Esophagus (tissue), 2 donors: Measurements from ENCODE around the gene FATE1. TPM values are rescaled to one million over a fixed set of nuclear protein-coding genes. Genes with fewer than 3 reads are reported as not detected.

Experiments used
- H3K27ac ChIP-seq, 2 donors: one replicate each; pipeline ENCODE4 v1.5.1; 2013; ENCODE audit warnings: low read depth in 2 of 2, mild to moderate bottlenecking in 2 of 2, inconsistent platforms in 1 of 2, low read length in 1 of 2, moderate library complexity in 1 of 2
- H3K27me3 ChIP-seq, 2 donors: one replicate each; pipeline ENCODE4 v1.6.1; 2013; ENCODE audit warnings: low read length in 2 of 2, control low read depth in 1 of 2, mild to moderate bottlenecking in 1 of 2; ENCODE audit not compliant: insufficient read depth in 2 of 2, control insufficient read depth in 1 of 2
- H3K36me3 ChIP-seq, 2 donors: one replicate each; pipeline ENCODE4 v1.6.1; 2013; ENCODE audit warnings: low read length in 1 of 2; ENCODE audit not compliant: control insufficient read depth in 2 of 2, insufficient read depth in 2 of 2
- H3K4me1 ChIP-seq, 2 donors: one replicate each; pipeline ENCODE4 v1.6.1; 2013; ENCODE audit warnings: low read length in 1 of 2; ENCODE audit not compliant: control insufficient read depth in 2 of 2, insufficient read depth in 2 of 2
- H3K4me3 ChIP-seq, 2 donors: one replicate each; pipeline ENCODE4 v1.5.1; 2013; ENCODE audit warnings: low read length in 2 of 2, mild to moderate bottlenecking in 2 of 2, low read depth in 1 of 2, moderate library complexity in 1 of 2
- H3K9me3 ChIP-seq, 2 donors: one replicate each; pipeline ENCODE4 v1.6.1; 2013; ENCODE audit warnings: mild to moderate bottlenecking in 2 of 2, low read depth in 1 of 2, low read length in 1 of 2, moderate library complexity in 1 of 2; ENCODE audit not compliant: control insufficient read depth in 2 of 2, insufficient read depth in 1 of 2
- WGBS, 2 donors: extraction: QIAGEN DNeasy Blood & Tissue Kit; methylation state at CpG; one replicate each; pipeline ENCODE4 v1.1.7; 2013; 5-methylcytosine and 5-hydroxymethylcytosine counted together
- polyA plus RNA-seq, 2 donors: library from polyadenylated mRNA; stranded (reverse); fragments of 200-250 nt; gene quantifications; one replicate each; pipeline ENCODE4 v1.2.3, GENCODE V29; 2013
- donor health status: healthy with polysubstance abuse.
- donor health status: Bipolar disorder and iron deficiency.

Gene FATE1
- polyA plus RNA-seq, 2 donors = not detected

DNA sequence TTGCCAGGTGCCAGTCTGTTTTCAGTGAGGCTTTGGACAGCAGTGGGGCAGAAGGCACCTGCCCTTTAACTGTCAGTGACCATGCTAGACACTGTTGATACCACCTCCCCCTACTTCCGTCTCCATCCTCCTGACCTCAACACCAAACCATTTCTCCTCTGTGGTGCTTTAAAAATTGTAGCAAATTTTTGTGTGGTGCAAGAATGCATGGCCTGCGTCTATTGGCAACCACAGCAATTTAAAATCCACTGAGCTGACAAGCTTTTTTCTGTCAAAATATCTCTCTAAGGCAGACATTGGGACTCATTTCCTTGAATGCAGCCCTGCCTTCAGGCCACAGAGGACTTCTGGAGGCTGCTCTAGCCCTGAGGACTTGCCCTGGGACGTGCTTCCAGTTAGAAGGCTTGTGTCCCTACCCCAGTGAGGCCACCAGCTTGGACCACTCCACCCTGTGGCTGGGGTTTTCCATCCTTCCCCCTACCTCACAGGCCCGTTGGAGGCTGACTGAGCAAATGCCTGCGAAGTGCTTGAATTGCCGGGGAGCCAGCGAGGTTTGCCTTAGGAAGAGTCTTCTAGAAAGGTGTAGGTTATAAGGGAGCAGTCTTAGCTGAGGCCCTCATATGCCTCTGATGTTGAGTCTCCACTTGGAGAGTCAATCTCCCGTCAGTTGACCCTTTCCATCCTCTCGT, 13.7 kb upstream of the FATE1 start:
- no peaks in the 10 kb centered on the region for H3K27me3 ChIP-seq

GRCh38 chrX:151702741-151703340, 13.0 kb upstream of the FATE1 start:
- no peak overlapping the region for H3K27ac ChIP-seq
- H3K27me3 ChIP-seq = no peaks in the 10 kb centered on the region
- no peaks in the 10 kb centered on the region for H3K4me1 ChIP-seq
- H3K4me3 ChIP-seq = no peak overlapping the region
- H3K36me3 ChIP-seq = no peaks in the 10 kb centered on the region
- no peaks in the 10 kb centered on the region for H3K9me3 ChIP-seq
- WGBS, 2 donors = 54 to 72% methylated on average over 7 of the region's 7 CpGs

More for the DNA sequence above, 13.7 kb upstream of the FATE1 start:
- H3K4me3 ChIP-seq = no peak overlapping the region
- H3K4me1 ChIP-seq = no peaks in the 10 kb centered on the region
- H3K9me3 ChIP-seq = no peaks in the 10 kb centered on the region
- WGBS, 2 donors = 75 to 91% methylated on average over 9 of the region's 9 CpGs
- no peak overlapping the region for H3K27ac ChIP-seq
- no peaks in the 10 kb centered on the region for H3K36me3 ChIP-seq

GRCh38 chrX:151703487-151703886, 12.3 kb upstream of the FATE1 start:
- no peaks in the 10 kb centered on the region for H3K36me3 ChIP-seq
- WGBS, 2 donors = 21 to 38% methylated on average over 7 of the region's 7 CpGs
- H3K4me3 ChIP-seq = no peak overlapping the region
- H3K4me1 ChIP-seq = no peaks in the 10 kb centered on the region
- H3K27me3 ChIP-seq = no peaks in the 10 kb centered on the region
- no peaks in the 10 kb centered on the region for H3K9me3 ChIP-seq
- no peak overlapping the region for H3K27ac ChIP-seq

GRCh38 chrX:151704041-151704663, 11.7 kb upstream of the FATE1 start:
- H3K9me3 ChIP-seq = no peaks in the 10 kb centered on the region
- H3K4me3 ChIP-seq = no peak overlapping the region
- H3K36me3 ChIP-seq = no peaks in the 10 kb centered on the region
- WGBS, 2 donors = 37 to 60% methylated on average over 13 of the region's 13 CpGs
- no peaks in the 10 kb centered on the region for H3K27me3 ChIP-seq
- H3K4me1 ChIP-seq = no peaks in the 10 kb centered on the region
- no peak overlapping the region for H3K27ac ChIP-seq

DNA sequence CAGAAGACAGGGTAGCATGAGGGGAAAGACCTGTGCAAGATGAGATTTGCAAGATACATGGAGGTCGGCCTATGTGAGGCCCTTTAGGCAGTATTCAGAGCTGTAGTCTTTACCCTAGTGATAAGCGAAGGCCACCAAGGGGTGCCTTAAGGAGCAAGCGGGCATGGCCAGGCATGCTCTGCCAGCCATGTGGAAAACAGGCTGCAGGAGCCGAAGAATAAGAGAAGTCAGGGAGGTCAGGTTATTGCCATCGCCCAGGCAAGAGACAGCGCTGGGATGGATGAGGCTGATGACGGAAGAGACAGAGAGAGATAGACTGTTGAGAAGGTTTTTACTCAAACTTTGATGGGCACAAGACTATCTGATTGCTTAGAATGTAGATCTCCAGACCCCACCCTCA, 7.0 kb upstream of the FATE1 start:
- Histone ChIP-seq H3K27me3 (peaks cover 0 to 4% of the 10 kb centered on the region in 2 donors), H3K4me1 (no peaks in the 10 kb centered on the region), H3K27ac (no peak overlapping the region), H3K4me3 (no peak overlapping the region), H3K9me3 (no peaks in the 10 kb centered on the region), H3K36me3 (no peaks in the 10 kb centered on the region)
- 72 to 84% methylated on average over 7 of the region's 7 CpGs for WGBS, 2 donors

DNA sequence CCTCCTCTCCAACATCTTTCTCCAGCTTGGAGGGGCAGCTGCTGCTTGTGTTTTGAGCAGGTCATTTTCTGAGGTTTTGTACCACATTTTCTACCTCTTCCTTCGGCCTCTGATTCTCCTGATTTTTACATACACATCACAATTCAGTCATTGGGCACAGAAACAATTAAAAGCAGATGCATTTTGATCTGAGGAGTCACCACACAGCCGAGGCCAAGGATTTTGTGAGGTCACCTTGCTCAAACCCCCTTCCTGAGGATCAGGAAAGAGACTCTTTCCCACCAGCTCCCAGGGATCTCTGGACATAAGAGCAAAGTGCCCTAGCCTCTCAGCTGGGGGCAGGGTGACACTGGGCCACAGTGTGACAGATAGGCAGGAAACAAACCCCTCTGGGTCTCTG, 5.4 kb upstream of the FATE1 start:
- H3K27me3 ChIP-seq = peaks cover 0 to 4% of the 10 kb centered on the region in 2 donors
- 55 to 74% methylated on average over 2 of the region's 2 CpGs for WGBS, 2 donors
- H3K36me3 ChIP-seq = no peaks in the 10 kb centered on the region
- H3K9me3 ChIP-seq = no peaks in the 10 kb centered on the region
- H3K4me1 ChIP-seq = no peaks in the 10 kb centered on the region
- no peak overlapping the region for H3K4me3 ChIP-seq
- H3K27ac ChIP-seq = no peak overlapping the region

DNA sequence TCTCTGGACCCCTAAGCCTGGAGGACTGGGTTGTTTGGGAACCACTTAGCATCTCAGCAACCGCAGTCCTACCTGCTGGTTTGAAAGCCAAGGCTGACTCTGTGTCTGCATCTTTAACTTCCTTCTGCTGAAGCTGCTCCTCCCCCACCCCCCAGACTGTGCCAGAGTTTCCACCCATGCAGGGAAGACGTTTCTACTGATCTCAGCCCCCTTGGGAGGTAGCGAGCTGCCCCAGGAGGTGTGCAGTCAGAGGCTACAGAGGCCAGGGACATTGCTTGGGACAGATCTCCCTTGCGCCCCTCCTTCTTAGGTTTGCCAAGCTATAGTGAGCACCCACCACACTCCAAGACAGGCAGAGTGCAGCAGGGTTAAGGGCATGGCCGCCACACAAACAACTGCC, 4.7 kb upstream of the FATE1 start:
- no peak overlapping the region for H3K27ac ChIP-seq
- WGBS, 2 donors = 56 to 69% methylated on average over 5 of the region's 5 CpGs
- no peak overlapping the region for H3K4me3 ChIP-seq
- peaks cover 0 to 4% of the 10 kb centered on the region in 2 donors for H3K27me3 ChIP-seq
- H3K36me3 ChIP-seq = no peaks in the 10 kb centered on the region
- no peaks in the 10 kb centered on the region for H3K9me3 ChIP-seq
- no peaks in the 10 kb centered on the region for H3K4me1 ChIP-seq

DNA sequence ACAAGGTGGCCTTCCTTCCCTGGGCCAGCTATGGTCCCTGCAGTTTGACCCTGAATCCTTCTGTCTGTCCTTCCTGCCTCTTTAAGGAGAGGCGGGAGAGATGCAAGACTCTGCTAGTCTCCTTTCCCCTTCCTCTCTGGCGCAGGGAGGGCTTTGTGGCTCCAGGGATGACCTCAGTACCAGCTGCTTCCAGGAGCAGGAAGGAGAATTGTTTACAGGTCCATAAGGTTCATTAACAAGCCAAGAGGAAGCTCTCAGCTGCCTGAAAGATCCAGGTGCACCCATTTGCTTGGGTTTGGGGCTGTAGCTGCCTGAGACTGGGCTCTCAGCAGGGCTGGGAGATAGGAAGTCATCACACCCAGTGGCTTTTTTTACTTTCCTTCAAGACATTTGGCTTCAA, 4.0 kb upstream of the FATE1 start:
- peaks cover 0 to 4% of the 10 kb centered on the region in 2 donors for H3K27me3 ChIP-seq
- H3K4me1 ChIP-seq = no peaks in the 10 kb centered on the region
- 18 to 21% methylated on average over 2 of the region's 2 CpGs for WGBS, 2 donors
- H3K27ac ChIP-seq = no peak overlapping the region
- no peak overlapping the region for H3K4me3 ChIP-seq
- no peaks in the 10 kb centered on the region for H3K9me3 ChIP-seq
- no peaks in the 10 kb centered on the region for H3K36me3 ChIP-seq

DNA sequence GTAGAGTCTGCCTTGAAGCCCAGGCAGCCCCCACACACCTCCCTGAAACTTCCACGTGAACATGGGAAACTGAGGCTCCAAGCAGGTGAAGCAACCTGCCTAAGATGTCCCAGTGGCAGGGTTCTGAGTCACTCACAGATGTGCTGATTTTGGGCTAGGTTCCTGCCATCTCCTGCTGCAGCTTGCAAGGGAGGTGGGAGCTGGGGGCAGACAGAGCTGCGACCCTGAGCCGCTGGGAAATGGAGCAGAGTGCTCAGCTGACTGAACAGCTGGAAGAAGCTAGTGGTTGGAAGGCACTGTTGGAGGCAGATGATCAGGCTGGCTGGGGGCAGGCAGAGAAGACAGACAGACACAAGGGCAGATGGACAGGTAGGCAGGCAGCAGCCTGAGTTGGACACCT, 3.6 kb upstream of the FATE1 start:
- 52 to 59% methylated on average over 3 of the region's 3 CpGs for WGBS, 2 donors

More for the DNA sequence above, 3.6 kb upstream of the FATE1 start:
- no peak overlapping the region for H3K27ac ChIP-seq
- no peaks in the 10 kb centered on the region for H3K4me1 ChIP-seq
- no peaks in the 10 kb centered on the region for H3K9me3 ChIP-seq
- peaks cover 0 to 4% of the 10 kb centered on the region in 2 donors for H3K27me3 ChIP-seq
- no peak overlapping the region for H3K4me3 ChIP-seq
- no peaks in the 10 kb centered on the region for H3K36me3 ChIP-seq
